HepG2 (cell line): ENCODE results near the gene TBCD. TPM values are rescaled to one million over a fixed set of nuclear protein-coding genes. Genes with fewer than 3 reads are reported as not detected.

Experiments used
- ATF4 ChIP-seq, 2 experiments: fragments of 450-650 bp in 1 of 2; sonication (generic) in 1 of 2; formaldehyde crosslinking; IDR thresholded peaks; 2 replicates each; pipeline versions ENCODE4 v1.5.0 to v1.8.0; 2020 to 2022; ENCODE audit warnings: mild to moderate bottlenecking in 1 of 2, missing genetic modification reagents in 1 of 2
- ELF1 ChIP-seq: sonication (generic); formaldehyde crosslinking; IDR thresholded peaks from 2 replicates; pipeline ENCODE4 v1.4.0; 2020; ENCODE audit warnings: missing genetic modification reagents
- FOXA1 ChIP-seq, 2 experiments: fragments of 450-650 bp in 1 of 2; sonication (generic) in 1 of 2; formaldehyde crosslinking in 1 of 2; IDR thresholded peaks; 2 replicates each; pipeline versions ENCODE4 v1.4.0 to v1.6.1; 2016 to 2020; ENCODE audit warnings: missing genetic modification reagents in 1 of 2
- GATA4 ChIP-seq: sonication (generic); IDR thresholded peaks from 2 replicates; pipeline ENCODE4 v1.6.1; 2016; ENCODE audit warnings: antibody characterized with exemption, low read depth, borderline replicate concordance
- HNRNPLL ChIP-seq: fragments of 200-400 bp; formaldehyde crosslinking; IDR thresholded peaks from 2 replicates; pipeline ENCODE4 v1.6.1; 2017; ENCODE audit warnings: mild to moderate bottlenecking, low read depth, low read length; ENCODE audit not compliant: poor library complexity, severe bottlenecking
- HOXA3 ChIP-seq: sonication (generic); formaldehyde crosslinking; IDR thresholded peaks from 2 replicates; pipeline ENCODE4 v1.5.0; 2020; ENCODE audit warnings: missing genetic modification reagents
- HOXA5 ChIP-seq: sonication (generic); formaldehyde crosslinking; IDR thresholded peaks from 2 replicates; pipeline ENCODE4 v1.4.0; 2020; ENCODE audit warnings: missing genetic modification reagents
- KDM5B ChIP-seq: sonication (generic); formaldehyde crosslinking; IDR thresholded peaks from 2 replicates; pipeline ENCODE4 v1.4.0; 2020; ENCODE audit warnings: missing genetic modification reagents, mild to moderate bottlenecking, borderline replicate concordance
- NCOA2 ChIP-seq: sonication (generic); formaldehyde crosslinking; IDR thresholded peaks from 2 replicates; pipeline ENCODE4 v1.8.0; 2022; ENCODE audit warnings: inconsistent platforms
- REST ChIP-seq, 2 experiments: IDR thresholded peaks; 2 replicates each; pipeline ENCODE4 v1.6.1; 2011 to 2012; ENCODE audit warnings: low read length in 2 of 2, borderline replicate concordance in 1 of 2, low read depth in 1 of 2, mild to moderate bottlenecking in 1 of 2, moderate library complexity in 1 of 2
- SALL1 ChIP-seq: sonication (generic); formaldehyde crosslinking; IDR thresholded peaks from 2 replicates; pipeline ENCODE4 v1.8.0; 2022; ENCODE audit warnings: mild to moderate bottlenecking, missing genetic modification reagents
- SAP130 ChIP-seq: IDR thresholded peaks from 2 replicates; pipeline ENCODE4 v1.6.1; 2016; ENCODE audit warnings: low read depth
- U2AF1 ChIP-seq: fragments of 200-400 bp; formaldehyde crosslinking; optimal IDR thresholded peaks from 2 replicates; pipeline ENCODE3; 2017; ENCODE audit warnings: mild to moderate bottlenecking, low read depth, low read length
- YEATS4 ChIP-seq: sonication (generic); formaldehyde crosslinking; IDR thresholded peaks from 2 replicates; pipeline ENCODE4 v1.4.0; 2020; ENCODE audit warnings: missing genetic modification reagents, borderline replicate concordance
- ZBTB42 ChIP-seq: sonication (generic); formaldehyde crosslinking; IDR thresholded peaks from 2 replicates; pipeline ENCODE4 v1.5.0; 2020; ENCODE audit warnings: mild to moderate bottlenecking, missing genetic modification reagents
- ZC3H13 ChIP-seq: sonication (generic); formaldehyde crosslinking; IDR thresholded peaks from 2 replicates; pipeline ENCODE4 v1.8.1; 2023; ENCODE audit warnings: mild to moderate bottlenecking, missing genetic modification reagents, moderate library complexity
- ZIK1 ChIP-seq: sonication (generic); formaldehyde crosslinking; IDR thresholded peaks from 2 replicates; pipeline ENCODE4 v1.5.0; 2020; ENCODE audit warnings: mild to moderate bottlenecking, low read depth, missing genetic modification reagents, borderline replicate concordance
- ZNF18 ChIP-seq: sonication (generic); formaldehyde crosslinking; IDR thresholded peaks from 2 replicates; pipeline ENCODE4 v1.8.0; 2022; ENCODE audit warnings: mild to moderate bottlenecking, missing genetic modification reagents; ENCODE audit not compliant: insufficient replicate concordance
- ZNF251 ChIP-seq: sonication (generic); formaldehyde crosslinking; IDR thresholded peaks from 2 replicates; pipeline ENCODE4 v1.9.0; 2021; ENCODE audit warnings: mild to moderate bottlenecking, missing genetic modification reagents
- ZNF558 ChIP-seq: sonication (generic); formaldehyde crosslinking; IDR thresholded peaks from 2 replicates; pipeline ENCODE4 v1.9.0; 2022; ENCODE audit warnings: mild to moderate bottlenecking, missing genetic modification reagents, borderline replicate concordance
- ZNF580 ChIP-seq: IDR thresholded peaks from 2 replicates; pipeline ENCODE4 v1.6.1; 2016; ENCODE audit warnings: low read depth, borderline replicate concordance
- ZNF614 ChIP-seq: IDR thresholded peaks from 2 replicates; pipeline ENCODE4 v1.6.1; 2018; ENCODE audit warnings: missing biosample characterization, missing genetic modification reagents, inconsistent platforms, borderline replicate concordance
- polyA plus RNA-seq, 8 experiments: library from polyadenylated mRNA; depleted of rRNA in 3 of 8; stranded (reverse) in 7 of 8; unstranded in 1 of 8; fragments of >200 nt; fragmentation: Illumina TruSeq in 4 of 8; extraction: Trizol in 4 of 8; gene quantifications; 2 replicates each; pipeline versions ENCODE4 v1.2.1 to v1.2.3, GENCODE V29; 2011 to 2016; ENCODE audit warnings: low read depth in 4 of 8, missing spikeins in 1 of 8, mixed read lengths in 1 of 8; ENCODE audit not compliant: insufficient read depth in 1 of 8
- total RNA-seq, 5 experiments: library from RNA; depleted of rRNA; stranded (reverse); fragments of >200 nt; fragmentation: Illumina TruSeq; extraction: Trizol; gene quantifications; 2 replicates each; pipeline ENCODE4 v1.2.3, GENCODE V29; 2016; ENCODE audit warnings: low read depth in 1 of 5

The TBCD gene
- total and polyA plus RNA-seq, 2 of the 13 experiments (the other 11 are each of a cell fraction or from before 2014, with no cell fraction given) = 33.9 to 54.8 TPM

GRCh38 chr17:82775001-82775823 is 23.3 kb downstream of the TBCD start (continued):
- TF ChIP-seq ZIK1 (CRISPR knock-in tag) (no peak), HNRNPLL (peak; percentile 44), ATF4 (CRISPR knock-in tag; IDR thresholded peaks at IDR 0.05) (no peak), GATA4 (no peak), HOXA3 (peak; percentile 68; the same call in 1 of the 2 replicates), FOXA1 (IDR thresholded peaks at IDR 0.05) (no peak), FOXA1 (CRISPR knock-in tag; IDR thresholded peaks at IDR 0.05) (no peak), U2AF1 (no peak), REST (IDR thresholded peaks at IDR 0.05; ENCODE audit: borderline replicate concordance in 1 of 2, low read depth in 1 of 2, low read length in 2 of 2) (no peak), ZNF558 (no peak), SALL1 (peak; percentile 68), ZNF580 (CRISPR knock-in tag) (0 out of 2 replicates have a peak, but pooled peaks have one; percentile 53), NCOA2 (CRISPR knock-in tag) (no peak), ZNF251 (no peak), HOXA5 (CRISPR knock-in tag) (no peak), ZNF18 (no peak), ZBTB42 (CRISPR knock-in tag) (no peak), YEATS4 (no peak), KDM5B (CRISPR knock-in tag) (peak; percentile 75; the same call in 1 of the 2 replicates), ZNF614 (CRISPR knock-in tag) (no peak), SAP130 (CRISPR knock-in tag) (peak; percentile 24; the same call in 1 of the 2 replicates), ELF1 (CRISPR knock-in tag) (no peak; the same call in 1 of the 2 replicates), ZC3H13 (CRISPR knock-in tag) (no peak)
